ENCODE measurements around the gene USP20. TPM values are rescaled to one million over a fixed set of nuclear protein-coding genes. Genes with fewer than 3 reads are reported as not detected.

The USP20 gene
- total RNA-seq, 2 experiments from 2014 or later, result 80.4 to 80.9 TPM

DNA sequence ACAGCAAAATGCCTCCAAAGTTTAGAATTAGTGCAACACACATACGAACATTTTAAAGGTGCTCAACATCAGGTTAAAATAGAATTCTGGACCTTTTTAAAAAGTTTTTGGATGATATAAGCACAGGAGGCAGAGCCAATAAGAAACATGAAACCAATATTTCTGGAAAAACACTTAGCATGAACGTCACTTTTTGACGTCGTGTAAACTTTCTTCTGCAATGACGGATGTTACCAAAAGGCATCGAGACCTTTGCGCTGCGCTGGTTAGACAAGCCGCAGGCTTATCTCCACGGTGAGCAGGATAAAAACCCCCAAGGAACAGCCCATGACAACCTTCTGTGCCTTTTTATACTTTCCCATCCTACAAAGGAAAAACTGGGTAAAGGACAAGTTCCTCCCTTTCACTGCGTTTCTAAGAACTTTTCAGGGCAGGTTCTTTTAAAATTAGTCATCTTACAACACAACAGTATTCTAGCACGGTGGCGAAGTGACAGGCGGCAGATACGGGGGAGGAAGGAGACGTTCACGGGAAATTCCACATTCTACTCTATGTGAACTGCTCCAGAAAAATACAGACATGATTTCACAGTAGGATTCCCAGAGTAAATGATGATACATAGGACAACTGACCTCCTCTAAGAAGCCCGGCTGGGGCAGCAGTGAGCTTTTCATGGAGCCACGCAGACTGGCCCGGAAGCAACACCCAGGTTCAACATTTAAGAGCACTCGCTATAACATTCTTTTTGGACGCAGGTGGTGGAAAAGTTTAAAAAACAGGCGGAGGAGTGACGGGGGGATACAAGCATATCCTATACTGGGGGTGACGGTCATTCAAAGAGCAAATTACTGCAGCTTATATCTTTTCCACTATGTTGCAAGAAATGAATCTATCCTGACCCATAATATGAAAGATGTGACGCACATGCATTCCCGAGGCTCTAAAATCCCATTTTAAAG lies 52.4 kb downstream of the USP20 start:
- H3K9me3 Mint-ChIP-seq, result no peaks in the 10 kb centered on the region
- TF ChIP-seq, protein P1, sequence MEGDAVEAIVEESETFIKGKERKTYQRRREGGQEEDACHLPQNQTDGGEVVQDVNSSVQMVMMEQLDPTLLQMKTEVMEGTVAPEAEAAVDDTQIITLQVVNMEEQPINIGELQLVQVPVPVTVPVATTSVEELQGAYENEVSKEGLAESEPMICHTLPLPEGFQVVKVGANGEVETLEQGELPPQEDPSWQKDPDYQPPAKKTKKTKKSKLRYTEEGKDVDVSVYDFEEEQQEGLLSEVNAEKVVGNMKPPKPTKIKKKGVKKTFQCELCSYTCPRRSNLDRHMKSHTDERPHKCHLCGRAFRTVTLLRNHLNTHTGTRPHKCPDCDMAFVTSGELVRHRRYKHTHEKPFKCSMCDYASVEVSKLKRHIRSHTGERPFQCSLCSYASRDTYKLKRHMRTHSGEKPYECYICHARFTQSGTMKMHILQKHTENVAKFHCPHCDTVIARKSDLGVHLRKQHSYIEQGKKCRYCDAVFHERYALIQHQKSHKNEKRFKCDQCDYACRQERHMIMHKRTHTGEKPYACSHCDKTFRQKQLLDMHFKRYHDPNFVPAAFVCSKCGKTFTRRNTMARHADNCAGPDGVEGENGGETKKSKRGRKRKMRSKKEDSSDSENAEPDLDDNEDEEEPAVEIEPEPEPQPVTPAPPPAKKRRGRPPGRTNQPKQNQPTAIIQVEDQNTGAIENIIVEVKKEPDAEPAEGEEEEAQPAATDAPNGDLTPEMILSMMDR (IDR thresholded peaks at IDR 0.05), result no peak
- H3K36me3 Mint-ChIP-seq (ENCODE audit: low read depth), result peaks cover 57% of the 10 kb centered on the region
- peaks cover 98% of the 10 kb centered on the region for H3K4me1 ChIP-seq (ENCODE audit: insufficient read depth, low read length)
- peaks cover 82% of the 10 kb centered on the region for H3K4me1 Mint-ChIP-seq (ENCODE audit: low read depth)
- peak in 11 of 14 experiments; percentile 31 to 95 (median 62) for DNase-seq
- H3K4me3 Mint-ChIP-seq, result peak overlapping the region; percentile 96
- H3K27me3 ChIP-seq (ENCODE audit: control insufficient read depth in 1 of 2, insufficient read depth in 2 of 2, low read length in 2 of 2), result no peaks in the 10 kb centered on the region
- peak overlapping the region; percentile 91 to 99 for H3K27ac ChIP-seq (ENCODE audit: low read depth in 1 of 2, low read length in 2 of 2)
- H3K27ac Mint-ChIP-seq, result peak overlapping the region; percentile 99
- H3K36me3 ChIP-seq (ENCODE audit: insufficient read depth, low read length), result peaks cover 6% of the 10 kb centered on the region
- no peaks in the 10 kb centered on the region for H3K27me3 Mint-ChIP-seq
- H3K4me3 ChIP-seq (ENCODE audit: low read length), result peak overlapping the region; percentile 69
- no peaks in the 10 kb centered on the region for H3K9me3 ChIP-seq (ENCODE audit: control insufficient read depth in 1 of 2, insufficient read depth in 1 of 2, low read length in 2 of 2)
- intact Hi-C loops (cut with DNase I, micrococcal nuclease), result loop anchor here (1.0 to 10.0 kb wide), 10 partner anchors 8 to 347 kb away; partner anchors contain the start of genes C9orf78 (in 1 of the 2) and USP20 (in 1 of the 2)
- ATAC-seq (ENCODE audit: poor library complexity), result peak; percentile 29
- ChIA-PET POLR2A (interaction anchor here (0.6 to 13.2 kb wide), 39 partner anchors 7 to 241 kb away, joined by 3 to 206 read pairs (median 8); partner anchors contain the start of genes C9orf78, FNBP1, GPR107 and TOR1A), CTCF (interaction anchor here (0.6 to 2.6 kb wide), 7 partner anchors 8 to 143 kb away, joined by 3 to 10 read pairs (median 4); no protein-coding TSS in a partner anchor)

GRCh38 chr9:129888293-129889121 lies 53.2 kb downstream of the USP20 start:
- ATAC-seq (ENCODE audit: poor library complexity), result peak; percentile 33
- peak overlapping the region; percentile 99 for H3K27ac Mint-ChIP-seq
- TF ChIP-seq, protein P1 (IDR thresholded peaks at IDR 0.05), result no peak
- POLR2A ChIA-PET, result interaction anchor here (0.6 to 13.2 kb wide), 32 partner anchors 10 to 653 kb away, joined by 3 to 206 read pairs (median 5); partner anchors contain the start of genes C9orf78, FNBP1, GPR107 and TOR1A
- intact Hi-C loops (cut with DNase I, micrococcal nuclease), result loop anchor here (1.0 to 10.0 kb wide), 5 partner anchors 19 to 346 kb away; no protein-coding TSS in a partner anchor
- no peaks in the 10 kb centered on the region for H3K27me3 Mint-ChIP-seq
- H3K9me3 Mint-ChIP-seq, result no peaks in the 10 kb centered on the region
- Histone ChIP-seq H3K27ac (ENCODE audit: low read depth in 1 of 2, low read length in 2 of 2) (peak overlapping the region; percentile 91 to 99), H3K27me3 (ENCODE audit: control insufficient read depth in 1 of 2, insufficient read depth in 2 of 2, low read length in 2 of 2) (no peaks in the 10 kb centered on the region), H3K36me3 (ENCODE audit: insufficient read depth, low read length) (peaks cover 9% of the 10 kb centered on the region), H3K4me1 (ENCODE audit: insufficient read depth, low read length) (peaks cover 98% of the 10 kb centered on the region), H3K9me3 (ENCODE audit: control insufficient read depth in 1 of 2, insufficient read depth in 1 of 2, low read length in 2 of 2) (no peaks in the 10 kb centered on the region), H3K4me3 (ENCODE audit: low read length) (peak overlapping the region; percentile 69)
- peak; percentile 83 to 98 (median 88) for DNase-seq
- peaks cover 88% of the 10 kb centered on the region for H3K4me1 Mint-ChIP-seq (ENCODE audit: low read depth)
- peak overlapping the region; percentile 96 for H3K4me3 Mint-ChIP-seq
- CTCF ChIA-PET, result interaction anchor here (1.2 to 2.6 kb wide), 3 partner anchors 10 to 142 kb away, joined by 3 to 10 read pairs (median 5); no protein-coding TSS in a partner anchor
- H3K36me3 Mint-ChIP-seq (ENCODE audit: low read depth), result peaks cover 62% of the 10 kb centered on the region
